CD8-positive, alpha-beta memory T cell (primary cell): ENCODE data around the gene VIP. TPM values are rescaled to one million over a fixed set of nuclear protein-coding genes. Genes with fewer than 3 reads are reported as not detected.

Experiments used
- CTCF ChIA-PET: fragments of 350-600 bp; sonication (Branson Sonifier 250); formaldehyde crosslinking; loops from one replicate; lab custom pipeline; 2021; ENCODE audit warnings: antibody characterized with exemption; lab: Charles Lee
- POLR2A ChIA-PET: fragments of 350-600 bp; sonication (Branson Sonifier 250); formaldehyde crosslinking; loops from one replicate; lab custom pipeline; 2021; ENCODE audit warnings: antibody characterized with exemption; lab: Charles Lee
- DNase-seq, 5 donors: peaks; one replicate each; pipeline versions ENCODE4 v3.0.0 to v3.0.0-alpha.2; 2020 to 2022; ENCODE audit warnings: mixed read lengths in 1 of 5
- H3K27ac ChIP-seq: one replicate; pipeline ENCODE4 v1.7.0; 2013; ENCODE audit warnings: low read depth, mild to moderate bottlenecking, low read length, moderate library complexity
- H3K27me3 ChIP-seq: 2 replicates; pipeline ENCODE4 v1.7.0; 2013; ENCODE audit warnings: low read length, mild to moderate bottlenecking; ENCODE audit not compliant: insufficient read depth, poor library complexity, severe bottlenecking
- H3K36me3 ChIP-seq: 2 replicates; pipeline ENCODE4 v1.7.0; 2013; ENCODE audit warnings: mild to moderate bottlenecking, low read length, moderate library complexity; ENCODE audit not compliant: insufficient read depth
- H3K4me1 ChIP-seq: 2 replicates; pipeline ENCODE4 v1.7.0; 2013; ENCODE audit warnings: mild to moderate bottlenecking, low read length, moderate library complexity; ENCODE audit not compliant: insufficient read depth
- H3K4me3 ChIP-seq: 2 replicates; pipeline ENCODE4 v1.7.0; 2013; ENCODE audit warnings: mild to moderate bottlenecking, low read length
- H3K9me3 ChIP-seq: 2 replicates; pipeline ENCODE4 v1.7.0; 2013; ENCODE audit warnings: mild to moderate bottlenecking, low read length
- H3K27ac Mint-ChIP-seq, 8 donors: one replicate each; pipeline ENCODE4 v1.8.0; 2020 to 2021; ENCODE audit warnings: mixed read lengths in 8 of 8, mild to moderate bottlenecking in 6 of 8, inconsistent platforms in 3 of 8, moderate library complexity in 3 of 8
- H3K27me3 Mint-ChIP-seq, 2 donors: one replicate each; pipeline ENCODE4 v1.8.0; 2020 to 2021; ENCODE audit warnings: mixed read lengths in 2 of 2, mild to moderate bottlenecking in 1 of 2, moderate library complexity in 1 of 2
- H3K36me3 Mint-ChIP-seq, 3 donors: one replicate each; pipeline ENCODE4 v1.8.0; 2020 to 2021; ENCODE audit warnings: mixed read lengths in 3 of 3, inconsistent platforms in 1 of 3, mild to moderate bottlenecking in 1 of 3
- H3K4me1 Mint-ChIP-seq, 3 donors: one replicate each; pipeline ENCODE4 v1.8.0; 2020 to 2021; ENCODE audit warnings: mixed read lengths in 3 of 3, inconsistent platforms in 1 of 3, mild to moderate bottlenecking in 1 of 3
- H3K4me3 Mint-ChIP-seq, 7 donors: one replicate each; pipeline ENCODE4 v1.8.0; 2020 to 2021; ENCODE audit warnings: mixed read lengths in 7 of 7, mild to moderate bottlenecking in 6 of 7, moderate library complexity in 4 of 7, inconsistent platforms in 2 of 7
- H3K9me3 Mint-ChIP-seq, 5 donors: one replicate each; pipeline ENCODE4 v1.8.0; 2020 to 2022; ENCODE audit warnings: mixed read lengths in 5 of 5, mild to moderate bottlenecking in 3 of 5, moderate library complexity in 2 of 5, inconsistent platforms in 1 of 5
- polyA plus RNA-seq: library from polyadenylated mRNA; unstranded; fragments of 300-500 nt; fragmentation: Illumina TruSeq; gene quantifications from one replicate; pipeline ENCODE4 v1.2.3, GENCODE V29; 2021
- total RNA-seq, 2 experiments: library from RNA; stranded (reverse); gene quantifications; one replicate each; pipeline ENCODE4 v1.2.3, GENCODE V29; 2021

Gene VIP
- total and polyA plus RNA-seq, 3 experiments from 2014 or later = not detected

GRCh38 chr6:152794696-152795095 is 44.1 kb downstream of the VIP start:
- POLR2A ChIA-PET = no interaction called here
- DNase-seq = no peak
- Histone ChIP-seq H3K4me1 (no peaks in the 10 kb centered on the region), H3K36me3 (no peaks in the 10 kb centered on the region), H3K4me3 (no peak overlapping the region), H3K27me3 (no peaks in the 10 kb centered on the region), H3K9me3 (no peaks in the 10 kb centered on the region), H3K27ac (no peak overlapping the region)
- Mint-ChIP-seq H3K4me3 (no peak overlapping the region), H3K4me1 (no peaks in the 10 kb centered on the region), H3K36me3 (no peaks in the 10 kb centered on the region), H3K27ac (no peak overlapping the region), H3K9me3 (peaks cover 0 to 2% (median 0%) of the 10 kb centered on the region in 5 donors), H3K27me3 (peaks cover 9 to 36% of the 10 kb centered on the region in 2 donors)
- CTCF ChIA-PET = no interaction called here

GRCh38 chr6:152804150-152804549 is 53.6 kb downstream of the VIP start:
- Mint-ChIP-seq H3K27ac (no peak overlapping the region), H3K4me3 (no peak overlapping the region), H3K4me1 (no peaks in the 10 kb centered on the region), H3K27me3 (peaks cover 5 to 11% of the 10 kb centered on the region in 2 donors), H3K9me3 (peaks cover 0 to 4% (median 0%) of the 10 kb centered on the region in 5 donors), H3K36me3 (no peaks in the 10 kb centered on the region)
- Histone ChIP-seq H3K27ac (no peak overlapping the region), H3K4me1 (no peaks in the 10 kb centered on the region), H3K36me3 (no peaks in the 10 kb centered on the region), H3K27me3 (no peaks in the 10 kb centered on the region), H3K9me3 (no peaks in the 10 kb centered on the region), H3K4me3 (no peak overlapping the region)
- CTCF ChIA-PET = no interaction called here
- no peak for DNase-seq
- POLR2A ChIA-PET = no interaction called here

Other genes with a start within 250 kb of the VIP start
- 10 to 100 TPM; 41.0 to 48.4 TPM for gene SYNE1, start 113.4 kb upstream of the VIP start, total RNA-seq
- 79.0 TPM for gene SYNE1, start 113.4 kb upstream of the VIP start, polyA plus RNA-seq
- not detected for gene MYCT1, start 52.9 kb upstream of the VIP start, total RNA-seq
- not detected for gene MYCT1, start 52.9 kb upstream of the VIP start, polyA plus RNA-seq
- gene FBXO5, start 232.2 kb downstream of the VIP start, total RNA-seq = 10 to 100 TPM; 29.7 to 33.8 TPM
- 7.6 TPM for gene FBXO5, start 232.2 kb downstream of the VIP start, polyA plus RNA-seq